H1 (cell line): ENCODE measurements around the gene HLA-G. TPM values are rescaled to one million over a fixed set of nuclear protein-coding genes. Genes with fewer than 3 reads are reported as not detected.

Experiments
- CTCF ChIA-PET: fragments of 300-600 bp; sonication (Branson Sonifier 250); formaldehyde crosslinking; loops from one replicate; lab custom pipeline; 2021; ENCODE audit not compliant: partially characterized antibody; lab: Charles Lee
- POLR2A ChIA-PET: fragments of 300-600 bp; sonication (Branson Sonifier 250); formaldehyde crosslinking; loops from one replicate; lab custom pipeline; 2021; ENCODE audit warnings: inconsistent platforms; ENCODE audit not compliant: partially characterized antibody; lab: Charles Lee
- DNase-seq, 2 experiments: peaks; one replicate each; pipeline versions ENCODE4 v3.0.0 to v3.0.0-alpha.2; 2010 to 2022; ENCODE audit warnings: low spot score in 2 of 2, low read depth in 1 of 2, mixed read lengths in 1 of 2
- FAIRE-seq: peaks from 2 replicates; lab custom pipeline; 2011; peaks lifted over from hg19 to GRCh38; lab: Jason Lieb, UNC
- H2AFZ ChIP-seq: 2 replicates; pipeline ENCODE4 v1.8.1; 2012; ENCODE audit warnings: low read length, inconsistent platforms
- H2AK5ac ChIP-seq: 2 replicates; pipeline ENCODE4 v1.6.1; 2013; ENCODE audit warnings: low read depth, low read length
- H2BK120ac ChIP-seq: replicated peaks from 2 replicates; pipeline ENCODE3; 2013; ENCODE audit warnings: low read depth, low read length, inconsistent platforms
- H2BK12ac ChIP-seq: 2 replicates; pipeline ENCODE4 v1.6.1; 2013; ENCODE audit warnings: low read depth, low read length
- H2BK15ac ChIP-seq: 2 replicates; pipeline ENCODE4 v1.6.1; 2013; ENCODE audit warnings: low read length
- H2BK20ac ChIP-seq: 2 replicates; pipeline ENCODE4 v1.6.1; 2013; ENCODE audit warnings: low read length
- H2BK5ac ChIP-seq: 2 replicates; pipeline ENCODE4 v1.6.1; 2013; ENCODE audit warnings: low read depth, low read length
- H3K14ac ChIP-seq: 2 replicates; pipeline ENCODE4 v1.6.1; 2013; ENCODE audit warnings: inconsistent platforms; ENCODE audit not compliant: insufficient read length
- H3K18ac ChIP-seq: 2 replicates; pipeline ENCODE4 v1.6.1; 2013; ENCODE audit warnings: low read length; ENCODE audit errors: extremely low read depth
- H3K23ac ChIP-seq: 2 replicates; pipeline ENCODE4 v1.6.1; 2013; ENCODE audit warnings: inconsistent platforms; ENCODE audit not compliant: insufficient read length
- H3K23me2 ChIP-seq: 2 replicates; pipeline ENCODE4 v1.6.1; 2013; ENCODE audit warnings: low read depth, low read length
- H3K27ac ChIP-seq: 2 replicates; pipeline ENCODE4 v1.6.1; 2011; ENCODE audit warnings: low read depth, low read length, inconsistent platforms
- H3K27me3 ChIP-seq, 4 experiments: replicated peaks in 1 of 4; 1 replicate in 1 of 4; 2 replicates in 3 of 4; pipeline versions ENCODE4 v1.6.1 to v1.8.1; 2011 to 2013; ENCODE audit warnings: low read length in 3 of 4, mild to moderate bottlenecking in 3 of 4, inconsistent platforms in 2 of 4, mixed read lengths in 2 of 4, moderate library complexity in 1 of 4; ENCODE audit not compliant: control insufficient read depth in 3 of 4, insufficient read depth in 3 of 4; ENCODE audit errors: extremely low read depth in 1 of 4
- H3K36me3 ChIP-seq, 4 experiments: 2 replicates each; pipeline versions ENCODE4 v1.6.1 to v1.8.1; 2011 to 2013; ENCODE audit warnings: mild to moderate bottlenecking in 4 of 4, low read length in 3 of 4, moderate library complexity in 2 of 4, control low read depth in 1 of 4, inconsistent platforms in 1 of 4; ENCODE audit not compliant: insufficient read depth in 4 of 4, control insufficient read depth in 2 of 4
- H3K4ac ChIP-seq: replicated peaks from 2 replicates; pipeline ENCODE3; 2013; ENCODE audit warnings: low read length, low read depth, mixed read lengths, inconsistent platforms; ENCODE audit not compliant: insufficient read length
- H3K4me1 ChIP-seq, 4 experiments: replicated peaks in 1 of 4; 1 replicate in 1 of 4; 2 replicates in 3 of 4; pipeline versions ENCODE4 v1.6.1 to v1.8.1; 2011 to 2013; ENCODE audit warnings: low read length in 3 of 4, inconsistent platforms in 2 of 4, mixed read lengths in 1 of 4; ENCODE audit not compliant: insufficient read depth in 4 of 4, control insufficient read depth in 3 of 4
- H3K4me2 ChIP-seq, 2 experiments: 2 replicates each; pipeline versions ENCODE4 v1.6.1 to v1.8.1; 2011 to 2013; ENCODE audit warnings: low read depth in 2 of 2, low read length in 2 of 2, control low read depth in 1 of 2, inconsistent platforms in 1 of 2, mild to moderate bottlenecking in 1 of 2; ENCODE audit not compliant: insufficient read depth in 1 of 2
- H3K4me3 ChIP-seq, 4 experiments: fragments of 200-600, 300-600 bp in 1 of 4; sonication (generic), shearing (Covaris generic), sonication (Bioruptor Twin) in 1 of 4; 2 replicates each; pipeline versions ENCODE4 v1.5.1 to v1.8.1; 2011 to 2016; ENCODE audit warnings: low read length in 4 of 4, low read depth in 3 of 4, control low read depth in 2 of 4, inconsistent platforms in 2 of 4, mild to moderate bottlenecking in 2 of 4, mixed read lengths in 1 of 4, moderate library complexity in 1 of 4; ENCODE audit not compliant: insufficient read depth in 2 of 4; ENCODE audit errors: extremely low read depth in 1 of 4
- H3K56ac ChIP-seq: replicated peaks from 2 replicates; pipeline ENCODE3; 2013; ENCODE audit warnings: low read depth, mild to moderate bottlenecking, mixed read lengths, low read length, inconsistent platforms; ENCODE audit not compliant: insufficient read length
- H3K79me1 ChIP-seq: 2 replicates; pipeline ENCODE4 v1.6.1; 2013; ENCODE audit warnings: low read depth, low read length, control low read depth
- H3K79me2 ChIP-seq, 2 experiments: 2 replicates each; pipeline versions ENCODE4 v1.6.1 to v1.8.1; 2012 to 2013; ENCODE audit warnings: low read length in 2 of 2, mild to moderate bottlenecking in 2 of 2, inconsistent platforms in 1 of 2; ENCODE audit not compliant: insufficient read depth in 2 of 2, control insufficient read depth in 1 of 2
- H3K9ac ChIP-seq, 4 experiments: replicated peaks in 1 of 4; 1 replicate in 1 of 4; 2 replicates in 3 of 4; pipeline versions ENCODE4 v1.6.1 to v1.8.1; 2011 to 2013; ENCODE audit warnings: low read depth in 3 of 4, low read length in 3 of 4, control low read depth in 2 of 4, mild to moderate bottlenecking in 2 of 4, moderate library complexity in 2 of 4, inconsistent platforms in 1 of 4; ENCODE audit errors: extremely low read depth in 1 of 4
- H3K9me3 ChIP-seq, 2 experiments: 2 replicates each; pipeline versions ENCODE4 v1.6.1 to v1.8.1; 2012 to 2013; ENCODE audit warnings: mild to moderate bottlenecking in 2 of 2, moderate library complexity in 2 of 2, control low read depth in 1 of 2, inconsistent platforms in 1 of 2, low read depth in 1 of 2, low read length in 1 of 2, mixed read lengths in 1 of 2; ENCODE audit not compliant: insufficient read depth in 2 of 2
- H4K20me1 ChIP-seq, 2 experiments: replicated peaks in 1 of 2; 2 replicates each; pipeline versions ENCODE3 to v1.8.1; 2011 to 2013; ENCODE audit warnings: inconsistent platforms in 2 of 2, low read length in 2 of 2, mild to moderate bottlenecking in 1 of 2; ENCODE audit not compliant: insufficient read depth in 2 of 2, control insufficient read depth in 1 of 2
- H4K5ac ChIP-seq: 2 replicates; pipeline ENCODE4 v1.6.1; 2013; ENCODE audit warnings: low read length, low read depth, mixed read lengths, inconsistent platforms; ENCODE audit not compliant: insufficient read length
- H4K8ac ChIP-seq: 2 replicates; pipeline ENCODE4 v1.8.0; 2013; ENCODE audit warnings: mild to moderate bottlenecking, moderate library complexity, low read length, inconsistent platforms; ENCODE audit not compliant: insufficient read depth; ENCODE audit errors: extremely low read depth
- H4K91ac ChIP-seq: replicated peaks from 2 replicates; pipeline ENCODE3; 2013; ENCODE audit warnings: low read length, mixed read lengths, inconsistent platforms; ENCODE audit not compliant: insufficient read length
- CTCF ChIP-seq, 3 experiments: IDR thresholded peaks; 1 replicate in 2 of 3; 2 replicates in 1 of 3; pipeline versions ENCODE4 v1.5.1 to v1.6.1; 2011; ENCODE audit warnings: low read length in 3 of 3, mild to moderate bottlenecking in 3 of 3, inconsistent platforms in 2 of 3, low read depth in 1 of 3, moderate library complexity in 1 of 3; ENCODE audit not compliant: insufficient read depth in 1 of 3; ENCODE audit errors: control extremely low read depth in 1 of 3
- RXRA ChIP-seq: IDR thresholded peaks from 2 replicates; pipeline ENCODE4 v1.6.1; 2011; ENCODE audit warnings: low read depth, mild to moderate bottlenecking, low read length, moderate library complexity; ENCODE audit not compliant: insufficient read depth
- WGBS, 2 experiments: shearing (Covaris generic) in 1 of 2; methylation state at CpG; one replicate each; pipeline versions ENCODE4 v1.1.6 to v1.1.7; 2013 to 2015; ENCODE audit warnings: low lambda C conversion rate in 2 of 2, mixed read lengths in 2 of 2, inconsistent platforms in 1 of 2, low coverage in 1 of 2, missing lambda C conversion rate in 1 of 2; ENCODE audit not compliant: insufficient replicate concordance in 2 of 2, insufficient coverage in 1 of 2, insufficient read length in 1 of 2; ENCODE audit errors: extremely low coverage in 1 of 2, missing lambda C conversion rate in 1 of 2; 5-methylcytosine and 5-hydroxymethylcytosine counted together
- polyA plus RNA-seq, 7 experiments: library from polyadenylated mRNA; depleted of rRNA in 3 of 7; stranded (reverse) in 5 of 7; unstranded in 2 of 7; fragments of >200 nt in 5 of 7; fragments of 200-250 nt in 2 of 7; gene quantifications; 1 replicate in 5 of 7; 2 replicates in 1 of 7; 4 replicates in 1 of 7; pipeline versions ENCODE4 v1.2.1 to v1.2.3, GENCODE V29; 2011 to 2013; ENCODE audit warnings: missing spikeins in 2 of 7, mixed read lengths in 2 of 7
- total RNA-seq: library from RNA; stranded (reverse); fragmentation: NEBNext Ultra II Directional; extraction: Animal tissue kit (Norgen Biotek cat#: 25700); gene quantifications from 2 replicates; pipeline ENCODE4 v1.2.1, GENCODE V29; 2021

The HLA-G gene
- total and polyA plus RNA-seq, 2 of the 8 experiments (the other 6 are each of a cell fraction or from before 2014, with no cell fraction given): 3.2 to 4.8 TPM

DNA sequence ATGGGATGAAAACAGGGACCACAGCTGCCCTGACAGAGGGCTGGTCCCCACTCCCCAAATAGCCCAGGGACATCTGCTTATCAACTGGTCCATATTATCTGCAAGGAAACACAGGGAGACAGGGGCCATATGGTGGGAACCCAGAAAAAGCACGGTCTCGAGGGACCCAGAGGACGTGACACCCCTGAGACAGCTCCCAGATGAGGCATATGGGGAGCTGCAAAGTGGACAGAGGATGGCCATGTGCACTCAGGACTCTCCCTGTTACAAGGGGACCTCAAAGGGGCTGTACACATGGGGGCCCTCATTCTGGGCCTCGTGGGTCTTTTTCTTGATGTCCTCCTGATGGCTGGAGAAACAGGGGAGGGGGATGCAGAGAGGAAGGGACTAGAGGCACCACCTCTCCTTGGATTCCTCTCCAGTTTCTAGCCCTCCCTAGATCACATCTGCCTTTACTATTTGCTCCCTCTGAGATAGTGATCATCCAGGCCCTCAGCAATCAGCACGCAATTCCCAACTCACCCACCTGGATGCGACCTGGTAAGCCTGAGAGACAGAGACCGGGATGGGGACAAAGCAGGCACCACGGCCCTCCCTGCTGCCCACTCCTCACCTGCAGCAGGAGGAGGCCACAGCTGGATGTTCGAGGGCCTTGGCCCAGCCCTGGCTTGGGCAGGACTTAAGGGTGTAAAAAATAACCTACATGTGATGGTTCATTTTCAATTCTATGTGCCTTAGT lies 13.1 kb upstream of the HLA-G start:
- H2AFZ ChIP-seq: no peak overlapping the region
- WGBS, 2 experiments: 89% methylated on average over 9 of the region's 9 CpGs; no CpG with 5 or more reads in 1 of the 2 experiments

More for the DNA sequence above, 13.1 kb upstream of the HLA-G start:
- no peak overlapping the region for H2BK20ac ChIP-seq
- H2BK15ac ChIP-seq: no peak overlapping the region
- ChIA-PET CTCF (interaction anchor here (1.0 to 1.6 kb wide), 3 partner anchors 11 to 76 kb away, joined by 3 to 5 read pairs (median 3); no protein-coding TSS in a partner anchor), POLR2A (no interaction called here)
- no peaks in the 10 kb centered on the region for H3K27me3 ChIP-seq
- TF ChIP-seq CTCF (IDR thresholded peaks at IDR 0.05; ENCODE audit: control extremely low read depth in 1 of 3, insufficient read depth in 1 of 3, low read depth in 1 of 3, low read length in 3 of 3): peak in 1 of 3 experiments; percentile 20; a peak in 1 of 4 replicates
- no peak for TF ChIP-seq RXRA
- no peak overlapping the region for H3K9ac ChIP-seq
- no peak overlapping the region; the same call in 1 of the 2 replicates for H4K8ac ChIP-seq
- no peaks in the 10 kb centered on the region for H3K36me3 ChIP-seq
- no peak overlapping the region for H2BK120ac ChIP-seq
- no peak overlapping the region for H2BK12ac ChIP-seq
- no peak overlapping the region for H3K4me3 ChIP-seq
- H3K14ac ChIP-seq: no peak overlapping the region
- H4K5ac ChIP-seq: no peak overlapping the region
- no peak overlapping the region for H2BK5ac ChIP-seq
- H2AK5ac ChIP-seq: no peak overlapping the region
- H4K20me1 ChIP-seq: no peaks in the 10 kb centered on the region
- H3K27ac ChIP-seq: no peak overlapping the region
- H3K79me2 ChIP-seq: no peaks in the 10 kb centered on the region
- no peak overlapping the region for H3K23ac ChIP-seq
- no peak overlapping the region for H4K91ac ChIP-seq
- H3K9me3 ChIP-seq: no peaks in the 10 kb centered on the region
- no peak overlapping the region for H3K4me2 ChIP-seq
- no peak for FAIRE-seq
- no peaks in the 10 kb centered on the region for H3K79me1 ChIP-seq
- H3K4ac ChIP-seq: no peak overlapping the region
- peak in 1 of 2 experiments; percentile 47 for DNase-seq
- H3K56ac ChIP-seq: no peak overlapping the region
- H3K18ac ChIP-seq: no peak overlapping the region
- H3K4me1 ChIP-seq: no peaks in the 10 kb centered on the region
- H3K23me2 ChIP-seq: no peaks in the 10 kb centered on the region
